Measurements from ENCODE around the gene NKD1. TPM values are rescaled to one million over a fixed set of nuclear protein-coding genes. Genes with fewer than 3 reads are reported as not detected.

Gene NKD1
- polyA plus RNA-seq, 1 experiment: 0.11 TPM

GRCh38 chr16:50540711-50541007, 7.5 kb upstream of the NKD1 start:
- DNase-seq (ENCODE audit: low read depth): no peak

GRCh38 chr16:50542703-50543102, 5.5 kb upstream of the NKD1 start:
- ChIA-PET POLR2A (no interaction called here), CTCF (interaction anchor here (0.6 to 1.9 kb wide), 3 partner anchors 11 to 176 kb away, joined by 3 to 5 read pairs (median 3); no protein-coding TSS in a partner anchor)
- no peaks in the 10 kb centered on the region for H3K36me3 ChIP-seq (ENCODE audit: control insufficient read depth, insufficient read depth, low read length)
- H3K4me3 ChIP-seq (ENCODE audit: low read depth, low read length): no peak overlapping the region
- no peak for DNase-seq (ENCODE audit: low read depth)
- TF ChIP-seq CTCF (IDR thresholded peaks at IDR 0.05; ENCODE audit: insufficient read depth, low read depth, low read length): no peak
- peaks cover 8% of the 10 kb centered on the region; the same call in 1 of the 2 replicates for H3K27me3 ChIP-seq (ENCODE audit: control insufficient read depth, insufficient read depth, low read length)

More at GRCh38 chr16:50540711-50541007, 7.5 kb upstream of the NKD1 start:
- H3K36me3 ChIP-seq (ENCODE audit: control insufficient read depth, insufficient read depth, low read length): no peaks in the 10 kb centered on the region
- ChIA-PET POLR2A (no interaction called here), CTCF (interaction anchor here (1.9 kb wide), 1 partner anchor 9 kb away, joined by 5 read pairs; no protein-coding TSS in a partner anchor)
- TF ChIP-seq CTCF (IDR thresholded peaks at IDR 0.05; ENCODE audit: insufficient read depth, low read depth, low read length): no peak
- no peak overlapping the region for H3K4me3 ChIP-seq (ENCODE audit: low read depth, low read length)
- H3K27me3 ChIP-seq (ENCODE audit: control insufficient read depth, insufficient read depth, low read length): no peaks in the 10 kb centered on the region; the same call in 1 of the 2 replicates

- H3K27me3 ChIP-seq (ENCODE audit: control insufficient read depth, insufficient read depth, low read length): peaks cover 27% of the 10 kb centered on the region
- ChIA-PET CTCF (no interaction called here), POLR2A (no interaction called here)
- no peak overlapping the region for H3K4me3 ChIP-seq (ENCODE audit: low read depth, low read length)
- DNase-seq (ENCODE audit: low read depth): no peak
- H3K36me3 ChIP-seq (ENCODE audit: control insufficient read depth, insufficient read depth, low read length): no peaks in the 10 kb centered on the region
- TF ChIP-seq CTCF (IDR thresholded peaks at IDR 0.05; ENCODE audit: insufficient read depth, low read depth, low read length): no peak
Observed at GRCh38 chr16:50546125-50546524, 2.1 kb upstream of the NKD1 start.

DNA sequence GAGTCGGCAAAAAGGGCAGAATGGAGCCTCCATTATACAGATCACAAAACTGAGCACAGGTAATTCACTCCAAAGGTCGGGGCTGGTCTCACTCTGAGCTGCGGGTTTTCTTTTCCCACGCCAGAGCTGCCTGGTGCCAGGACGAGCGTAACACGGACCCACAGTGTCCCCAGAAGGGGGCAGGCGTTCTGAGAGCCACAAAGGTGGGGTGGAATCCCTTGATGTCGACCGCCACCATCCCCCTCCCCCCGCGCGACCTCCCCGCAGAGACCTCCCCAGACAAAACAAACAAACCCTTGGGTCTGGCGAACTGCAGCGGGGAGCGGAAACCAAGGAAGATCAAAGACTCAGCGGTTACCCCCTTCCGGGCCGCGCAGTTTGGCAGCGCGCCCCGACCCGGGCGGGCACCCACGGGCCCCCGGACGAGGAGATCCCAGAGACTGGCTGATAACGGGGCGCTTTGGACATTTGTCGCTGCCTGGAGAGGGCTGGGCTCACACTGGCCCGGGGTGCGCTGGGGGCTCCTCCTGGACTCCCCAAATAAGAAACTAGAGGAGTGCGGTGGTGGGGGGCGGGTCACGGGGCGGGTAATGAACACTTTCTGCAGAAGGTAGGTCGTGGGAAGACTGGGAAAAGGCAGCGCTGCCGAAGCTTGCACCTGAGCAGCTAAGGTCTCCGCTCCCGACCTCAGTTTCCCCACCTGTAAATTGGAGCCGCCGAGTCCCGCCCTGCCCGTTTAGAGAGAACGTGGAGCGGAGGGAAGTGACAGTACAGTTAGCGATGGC, 664 bp upstream of the NKD1 start:
- peaks cover 31% of the 10 kb centered on the region for H3K27me3 ChIP-seq (ENCODE audit: control insufficient read depth, insufficient read depth, low read length)

More for the DNA sequence above, 664 bp upstream of the NKD1 start:
- CTCF ChIA-PET: no interaction called here
- POLR2A ChIA-PET: no interaction called here
- no peak for DNase-seq (ENCODE audit: low read depth)
- peak; percentile 11; the same call in 1 of the 2 replicates for TF ChIP-seq CTCF (IDR thresholded peaks at IDR 0.05; ENCODE audit: insufficient read depth, low read depth, low read length)
- H3K36me3 ChIP-seq (ENCODE audit: control insufficient read depth, insufficient read depth, low read length): no peaks in the 10 kb centered on the region
- peak overlapping the region; percentile 56 for H3K4me3 ChIP-seq (ENCODE audit: low read depth, low read length)

All from BJ (cell line).